ENCODE data around the gene ANKLE1.

ANKLE1 gene, protein sequence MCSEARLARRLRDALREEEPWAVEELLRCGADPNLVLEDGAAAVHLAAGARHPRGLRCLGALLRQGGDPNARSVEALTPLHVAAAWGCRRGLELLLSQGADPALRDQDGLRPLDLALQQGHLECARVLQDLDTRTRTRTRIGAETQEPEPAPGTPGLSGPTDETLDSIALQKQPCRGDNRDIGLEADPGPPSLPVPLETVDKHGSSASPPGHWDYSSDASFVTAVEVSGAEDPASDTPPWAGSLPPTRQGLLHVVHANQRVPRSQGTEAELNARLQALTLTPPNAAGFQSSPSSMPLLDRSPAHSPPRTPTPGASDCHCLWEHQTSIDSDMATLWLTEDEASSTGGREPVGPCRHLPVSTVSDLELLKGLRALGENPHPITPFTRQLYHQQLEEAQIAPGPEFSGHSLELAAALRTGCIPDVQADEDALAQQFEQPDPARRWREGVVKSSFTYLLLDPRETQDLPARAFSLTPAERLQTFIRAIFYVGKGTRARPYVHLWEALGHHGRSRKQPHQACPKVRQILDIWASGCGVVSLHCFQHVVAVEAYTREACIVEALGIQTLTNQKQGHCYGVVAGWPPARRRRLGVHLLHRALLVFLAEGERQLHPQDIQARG

DNA sequence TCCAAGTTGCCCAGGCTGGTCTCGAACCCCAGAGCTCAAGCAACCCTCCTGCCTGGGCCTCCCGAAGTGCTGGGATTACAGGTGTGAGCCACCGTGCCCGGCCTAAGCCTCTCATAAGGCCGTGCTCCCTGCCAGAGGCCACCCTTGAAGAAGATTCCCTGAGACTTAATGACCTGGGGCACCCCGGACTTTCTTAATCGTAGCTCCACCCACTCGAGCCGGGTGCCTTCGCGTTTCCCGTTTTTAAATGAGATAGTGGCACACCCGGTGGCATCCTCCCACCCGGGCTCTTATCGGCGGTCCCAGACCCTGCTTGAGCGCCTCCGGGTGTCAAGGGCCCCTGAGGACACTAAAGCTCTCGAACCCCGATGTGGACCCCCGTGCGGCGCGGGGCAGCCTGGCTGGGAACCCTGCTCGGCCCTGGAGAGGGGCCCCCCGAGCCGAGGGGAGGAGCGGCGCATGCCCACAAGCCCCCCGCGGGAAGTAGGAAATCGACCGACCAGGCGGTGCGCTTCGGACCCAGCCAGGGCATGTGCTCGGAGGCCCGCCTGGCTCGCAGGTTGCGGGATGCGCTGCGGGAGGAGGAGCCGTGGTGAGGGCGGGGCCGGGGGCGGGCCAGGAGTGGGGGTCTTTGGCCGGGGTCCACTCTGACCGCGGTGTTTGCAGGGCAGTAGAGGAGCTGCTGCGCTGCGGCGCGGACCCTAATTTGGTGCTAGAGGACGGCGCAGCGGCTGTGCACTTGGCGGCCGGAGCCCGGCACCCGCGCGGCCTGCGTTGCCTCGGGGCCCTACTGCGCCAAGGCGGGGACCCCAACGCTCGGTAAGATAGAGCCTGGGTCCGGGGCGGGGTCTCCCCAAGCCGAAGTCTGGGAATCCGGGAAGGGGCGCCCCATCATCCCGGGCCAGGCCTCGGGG is at the start of gene ANKLE1:
TSS of gene ANKLE1 (plus strand) at position 511 of the 914 bp plus-strand sequence. CDS start at position 531, 20 bp downstream.
- Histone ChIP-seq H3K4me1 (ENCODE audit: control insufficient read depth, low read length) (peaks cover 38% of the 10 kb centered on the region), H3K9me2 (replicated peaks; ENCODE audit: control insufficient read depth, low read length) (no peaks in the 10 kb centered on the region), H3K27me3 (ENCODE audit: control insufficient read depth, low read length) (no peaks in the 10 kb centered on the region), H3K36me3 (ENCODE audit: control insufficient read depth, low read length) (peaks cover 63% of the 10 kb centered on the region), H3K27ac (ENCODE audit: low read depth, low read length) (peak within 1 kb of the TSS; percentile 92), H3K79me2 (ENCODE audit: control insufficient read depth, low read length) (peaks cover 33% of the 10 kb centered on the region), H3F3A (ENCODE audit: control insufficient read depth, insufficient read depth) (peaks cover 23% of the 10 kb centered on the region), H4K20me1 (ENCODE audit: control insufficient read depth, insufficient read depth, low read depth, low read length) (peaks cover 13% of the 10 kb centered on the region; the same call in 1 of the 2 replicates), H3K4me2 (ENCODE audit: low read length) (peak within 1 kb of the TSS; percentile 80), H3K4me3 (ENCODE audit: low read length) (peak within 1 kb of the TSS; percentile 85), H3K9me3 (ENCODE audit: control insufficient read depth, insufficient read depth, low read length) (no peaks in the 10 kb centered on the region)
- no peak for TF ChIP-seq EZH2phosphoT487 (IDR thresholded peaks at IDR 0.05; ENCODE audit: borderline replicate concordance, low read length)
- TF ChIP-seq, protein P1, sequence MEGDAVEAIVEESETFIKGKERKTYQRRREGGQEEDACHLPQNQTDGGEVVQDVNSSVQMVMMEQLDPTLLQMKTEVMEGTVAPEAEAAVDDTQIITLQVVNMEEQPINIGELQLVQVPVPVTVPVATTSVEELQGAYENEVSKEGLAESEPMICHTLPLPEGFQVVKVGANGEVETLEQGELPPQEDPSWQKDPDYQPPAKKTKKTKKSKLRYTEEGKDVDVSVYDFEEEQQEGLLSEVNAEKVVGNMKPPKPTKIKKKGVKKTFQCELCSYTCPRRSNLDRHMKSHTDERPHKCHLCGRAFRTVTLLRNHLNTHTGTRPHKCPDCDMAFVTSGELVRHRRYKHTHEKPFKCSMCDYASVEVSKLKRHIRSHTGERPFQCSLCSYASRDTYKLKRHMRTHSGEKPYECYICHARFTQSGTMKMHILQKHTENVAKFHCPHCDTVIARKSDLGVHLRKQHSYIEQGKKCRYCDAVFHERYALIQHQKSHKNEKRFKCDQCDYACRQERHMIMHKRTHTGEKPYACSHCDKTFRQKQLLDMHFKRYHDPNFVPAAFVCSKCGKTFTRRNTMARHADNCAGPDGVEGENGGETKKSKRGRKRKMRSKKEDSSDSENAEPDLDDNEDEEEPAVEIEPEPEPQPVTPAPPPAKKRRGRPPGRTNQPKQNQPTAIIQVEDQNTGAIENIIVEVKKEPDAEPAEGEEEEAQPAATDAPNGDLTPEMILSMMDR (IDR thresholded peaks at IDR 0.05; ENCODE audit: low read depth, low read length, poor library complexity, severe bottlenecking) = no peak

DNA sequence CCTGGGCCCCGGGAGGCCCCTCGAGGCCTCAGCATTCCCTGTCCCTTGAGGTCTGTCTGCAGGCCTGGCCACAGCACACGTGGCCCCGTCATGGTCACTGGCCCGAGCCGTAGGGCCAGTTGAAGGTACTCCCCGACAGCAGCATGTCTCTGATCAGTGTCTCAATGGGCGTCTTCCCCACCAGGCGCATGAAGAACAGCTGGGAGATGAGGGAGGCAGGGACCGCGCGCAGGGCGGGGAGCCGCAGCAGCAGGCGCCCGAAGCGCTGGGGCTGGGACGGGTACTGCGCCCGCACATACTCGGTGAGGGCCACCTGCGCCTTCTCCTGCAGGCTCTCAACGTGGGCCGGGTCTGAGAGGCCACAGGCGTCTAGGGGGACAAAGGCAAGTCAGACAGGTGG is 49.4 kb upstream of the ANKLE1 start:
- Histone ChIP-seq H3K36me3 (ENCODE audit: control insufficient read depth, low read length) (peaks cover 64% of the 10 kb centered on the region), H3K79me2 (ENCODE audit: control insufficient read depth, low read length) (peaks cover 37% of the 10 kb centered on the region), H3K4me3 (ENCODE audit: low read length) (no peak overlapping the region), H3K27me3 (ENCODE audit: control insufficient read depth, low read length) (no peaks in the 10 kb centered on the region), H3F3A (ENCODE audit: control insufficient read depth, insufficient read depth) (peaks cover 12% of the 10 kb centered on the region), H3K27ac (ENCODE audit: low read depth, low read length) (no peak overlapping the region), H3K4me2 (ENCODE audit: low read length) (no peak overlapping the region), H3K4me1 (ENCODE audit: control insufficient read depth, low read length) (peaks cover 24% of the 10 kb centered on the region), H3K9me3 (ENCODE audit: control insufficient read depth, insufficient read depth, low read length) (no peaks in the 10 kb centered on the region), H3K9me2 (replicated peaks; ENCODE audit: control insufficient read depth, low read length) (no peaks in the 10 kb centered on the region), H4K20me1 (ENCODE audit: control insufficient read depth, insufficient read depth, low read depth, low read length) (peaks cover 5% of the 10 kb centered on the region; the same call in 1 of the 2 replicates)
- TF ChIP-seq, protein P1 (IDR thresholded peaks at IDR 0.05; ENCODE audit: low read depth, low read length, poor library complexity, severe bottlenecking) = no peak
- TF ChIP-seq EZH2phosphoT487 (IDR thresholded peaks at IDR 0.05; ENCODE audit: borderline replicate concordance, low read length) = no peak

DNA sequence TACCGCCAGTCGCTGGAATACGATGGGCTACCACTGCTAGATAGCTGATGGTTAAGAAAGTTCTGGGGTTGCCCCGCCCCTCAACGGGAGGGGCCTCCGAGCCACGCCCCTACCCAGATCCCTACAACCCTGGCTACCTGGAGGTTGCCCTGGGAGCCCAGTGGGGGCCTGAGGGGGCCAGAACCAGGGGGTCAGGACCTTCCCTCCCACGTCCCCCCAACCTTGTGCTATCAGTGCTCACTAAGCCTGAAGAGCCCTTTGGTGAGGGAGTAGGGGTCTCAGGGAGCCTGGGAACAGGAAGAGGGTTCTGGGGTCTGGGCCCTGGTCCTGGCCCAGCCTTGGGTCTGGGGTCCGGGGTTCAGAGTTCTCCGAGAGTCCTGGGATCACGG is 46.8 kb upstream of the ANKLE1 start:
- Histone ChIP-seq H3K79me2 (ENCODE audit: control insufficient read depth, low read length) (peaks cover 36% of the 10 kb centered on the region), H3K9me2 (replicated peaks; ENCODE audit: control insufficient read depth, low read length) (no peaks in the 10 kb centered on the region), H3K4me2 (ENCODE audit: low read length) (peak overlapping the region; percentile 78), H3K27me3 (ENCODE audit: control insufficient read depth, low read length) (no peaks in the 10 kb centered on the region), H3K4me1 (ENCODE audit: control insufficient read depth, low read length) (peaks cover 23% of the 10 kb centered on the region), H4K20me1 (ENCODE audit: control insufficient read depth, insufficient read depth, low read depth, low read length) (peaks cover 5% of the 10 kb centered on the region; the same call in 1 of the 2 replicates), H3K27ac (ENCODE audit: low read depth, low read length) (peak overlapping the region; percentile 54), H3K9me3 (ENCODE audit: control insufficient read depth, insufficient read depth, low read length) (no peaks in the 10 kb centered on the region), H3K4me3 (ENCODE audit: low read length) (peak overlapping the region; percentile 74), H3F3A (ENCODE audit: control insufficient read depth, insufficient read depth) (peaks cover 17% of the 10 kb centered on the region), H3K36me3 (ENCODE audit: control insufficient read depth, low read length) (peaks cover 66% of the 10 kb centered on the region)
- TF ChIP-seq EZH2phosphoT487 (IDR thresholded peaks at IDR 0.05; ENCODE audit: borderline replicate concordance, low read length) = no peak
- TF ChIP-seq, protein P1 (IDR thresholded peaks at IDR 0.05; ENCODE audit: low read depth, low read length, poor library complexity, severe bottlenecking) = no peak
